ENCODE measurements around the gene GDPD5. TPM values are rescaled to one million over a fixed set of nuclear protein-coding genes. Genes with fewer than 3 reads are reported as not detected.

Gene GDPD5
- total and polyA plus RNA-seq, 9 of the 15 experiments (the other 6 are each of a cell fraction or from before 2014, with no cell fraction given), result 0.32 to 27.3 (median 8.0) TPM

DNA sequence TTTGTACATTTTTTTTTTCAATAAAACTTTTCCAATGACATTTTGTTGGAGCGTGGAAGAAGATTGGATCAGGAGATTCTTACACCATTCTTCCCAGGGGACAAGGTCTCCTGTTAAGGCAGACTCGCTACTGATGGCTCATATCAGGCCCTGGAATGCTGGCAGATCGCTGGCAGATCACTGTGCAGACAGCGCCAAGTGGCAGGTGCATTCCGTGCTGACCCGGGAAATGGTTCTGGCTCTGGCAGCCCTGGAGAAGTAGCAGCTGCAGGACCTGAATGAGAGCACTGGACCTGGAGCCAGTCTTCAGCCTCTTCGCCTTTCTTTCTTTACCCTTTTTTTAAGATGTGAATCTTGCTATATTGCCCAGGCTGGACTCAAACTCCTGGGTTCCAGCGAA, 47.0 kb upstream of the GDPD5 start:
- WGBS (ENCODE audit: insufficient coverage, low coverage, missing lambda C conversion rate), result 78% methylated on average over 8 of the region's 8 CpGs
- no peak for TF ChIP-seq FOXA3 (CRISPR knock-in tag; conservative IDR thresholded peaks at IDR 0.05 in 1 of 2, IDR thresholded peaks at IDR 0.05 in 1 of 2)
- TF ChIP-seq NELFE (IDR thresholded peaks at IDR 0.05; ENCODE audit: insufficient read depth, insufficient read length), result no peak
- TF ChIP-seq CBX8 (IDR thresholded peaks at IDR 0.05; ENCODE audit: borderline replicate concordance, extremely low read depth, low read depth, low read length, poor library complexity, severe bottlenecking), result no peak
- TF ChIP-seq ELF1 (tag; IDR thresholded peaks at IDR 0.05), result no peak
- TF ChIP-seq CHD4 (IDR thresholded peaks at IDR 0.05; ENCODE audit: insufficient read depth, insufficient replicate concordance, low read depth, low read length, poor library complexity, severe bottlenecking), result no peak
- no peak for TF ChIP-seq TOE1 (IDR thresholded peaks at IDR 0.05; ENCODE audit: borderline replicate concordance)
- TF ChIP-seq TOE1 (CRISPR knock-in tag; IDR thresholded peaks at IDR 0.05; ENCODE audit: borderline replicate concordance, low read depth), result no peak
- TF ChIP-seq GATAD2B (IDR thresholded peaks at IDR 0.05; ENCODE audit: borderline replicate concordance), result no peak
- TF ChIP-seq RBM34 (IDR thresholded peaks at IDR 0.05; ENCODE audit: borderline replicate concordance, insufficient read depth, low read length), result no peak
- TF ChIP-seq, protein P1, sequence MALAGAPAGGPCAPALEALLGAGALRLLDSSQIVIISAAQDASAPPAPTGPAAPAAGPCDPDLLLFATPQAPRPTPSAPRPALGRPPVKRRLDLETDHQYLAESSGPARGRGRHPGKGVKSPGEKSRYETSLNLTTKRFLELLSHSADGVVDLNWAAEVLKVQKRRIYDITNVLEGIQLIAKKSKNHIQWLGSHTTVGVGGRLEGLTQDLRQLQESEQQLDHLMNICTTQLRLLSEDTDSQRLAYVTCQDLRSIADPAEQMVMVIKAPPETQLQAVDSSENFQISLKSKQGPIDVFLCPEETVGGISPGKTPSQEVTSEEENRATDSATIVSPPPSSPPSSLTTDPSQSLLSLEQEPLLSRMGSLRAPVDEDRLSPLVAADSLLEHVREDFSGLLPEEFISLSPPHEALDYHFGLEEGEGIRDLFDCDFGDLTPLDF (CRISPR knock-in tag; IDR thresholded peaks at IDR 0.05), result no peak
- TF ChIP-seq MBD2 (IDR thresholded peaks at IDR 0.05; ENCODE audit: borderline replicate concordance, low read depth), result no peak
- no peak for TF ChIP-seq ELK1 (CRISPR knock-in tag; IDR thresholded peaks at IDR 0.05)
- TF ChIP-seq CHD2 (IDR thresholded peaks at IDR 0.05; ENCODE audit: low read depth, low read length), result no peak
- TF ChIP-seq, protein P2, sequence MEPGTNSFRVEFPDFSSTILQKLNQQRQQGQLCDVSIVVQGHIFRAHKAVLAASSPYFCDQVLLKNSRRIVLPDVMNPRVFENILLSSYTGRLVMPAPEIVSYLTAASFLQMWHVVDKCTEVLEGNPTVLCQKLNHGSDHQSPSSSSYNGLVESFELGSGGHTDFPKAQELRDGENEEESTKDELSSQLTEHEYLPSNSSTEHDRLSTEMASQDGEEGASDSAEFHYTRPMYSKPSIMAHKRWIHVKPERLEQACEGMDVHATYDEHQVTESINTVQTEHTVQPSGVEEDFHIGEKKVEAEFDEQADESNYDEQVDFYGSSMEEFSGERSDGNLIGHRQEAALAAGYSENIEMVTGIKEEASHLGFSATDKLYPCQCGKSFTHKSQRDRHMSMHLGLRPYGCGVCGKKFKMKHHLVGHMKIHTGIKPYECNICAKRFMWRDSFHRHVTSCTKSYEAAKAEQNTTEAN (CRISPR knock-in tag; IDR thresholded peaks at IDR 0.05), result no peak
- Histone ChIP-seq H3K4me1 (replicated peaks in 1 of 2; ENCODE audit: control insufficient read depth in 2 of 2, insufficient read depth in 2 of 2, low read length in 2 of 2) (peaks cover 10 to 12% of the 10 kb centered on the region in 2 experiments; a peak in 4 of 5 replicates), H3K36me3 (ENCODE audit: control insufficient read depth, insufficient read depth, low read length) (peaks cover 54% of the 10 kb centered on the region), H3K9me3 (replicated peaks; ENCODE audit: control insufficient read depth, insufficient read depth, low read depth, low read length) (no peaks in the 10 kb centered on the region), H3K9me1 (ENCODE audit: control insufficient read depth, insufficient read depth, low read length) (no peaks in the 10 kb centered on the region), H3K4me3 (no peak overlapping the region), H3K79me2 (ENCODE audit: control insufficient read depth, insufficient read depth, low read length) (no peaks in the 10 kb centered on the region), H3K4me2 (ENCODE audit: insufficient read depth, low read length) (no peak overlapping the region), H4K20me1 (replicated peaks; ENCODE audit: control insufficient read depth, insufficient read depth, low read length) (no peaks in the 10 kb centered on the region), H3K9ac (ENCODE audit: insufficient read depth in 1 of 2, low read depth in 2 of 2, low read length in 2 of 2) (0 out of 4 replicates have a peak overlapping the region, but pooled peaks of 1 of the 2 experiments have one; percentile 10), H2AFZ (ENCODE audit: low read depth, low read length) (no peak overlapping the region), H3K27ac (ENCODE audit: extremely low read depth, low read depth, low read length) (no peak overlapping the region), H3K27me3 (ENCODE audit: control insufficient read depth in 2 of 2, insufficient read depth in 2 of 2, low read length in 2 of 2) (no peaks in the 10 kb centered on the region)
- FAIRE-seq (no peak), DNase-seq (ENCODE audit: extremely low read depth in 1 of 4, low spot score in 3 of 4) (no peak), ATAC-seq (no peak)
- intact Hi-C loops (cut with micrococcal nuclease), result no loop called here
- CTCF ChIA-PET (ENCODE audit: low intra/inter-chr PET ratio), result no interaction called here
- POLR2A ChIA-PET, result interaction anchor here (1.2 to 8.8 kb wide), 4 partner anchors 11 to 19 kb away, joined by 3 to 115 read pairs (median 4); partner anchors contain the start of gene SERPINH1
- in situ Hi-C loops (cut with MboI), result no loop called here
- no TSS peak for BruUV-seq (replicated peaks)
